22Rv1 (cell line): ENCODE data around the gene SPIC.

Source experiments
- H3K27ac ChIP-seq: fragments of 450-650 bp; 2 replicates; pipeline ENCODE4 v1.5.1; 2017
- CTCF ChIP-seq: fragments of 450-650 bp; IDR thresholded peaks from 2 replicates; pipeline ENCODE4 v1.5.1; 2017; ENCODE audit warnings: mild to moderate bottlenecking
- ZFX ChIP-seq: fragments of 450-650 bp; IDR thresholded peaks from 2 replicates; pipeline ENCODE4 v1.6.1; 2017; ENCODE audit warnings: antibody characterized with exemption, borderline replicate concordance

Gene SPIC

GRCh38 chr12:101485021-101485420 is 9.9 kb downstream of the SPIC start:
- TF ChIP-seq ZFX: no peak
- no peak for TF ChIP-seq CTCF
- no peak overlapping the region for H3K27ac ChIP-seq

- TF ChIP-seq ZFX (no peak), CTCF (no peak)
- H3K27ac ChIP-seq: no peak overlapping the region
Measured at GRCh38 chr12:101488469-101488868, 13.3 kb downstream of the SPIC start.

- no peak overlapping the region for H3K27ac ChIP-seq
- TF ChIP-seq ZFX (no peak), CTCF (peak; percentile 97)
Measured at GRCh38 chr12:101490286-101490920, 15.3 kb downstream of the SPIC start.

- no peak overlapping the region for H3K27ac ChIP-seq
- TF ChIP-seq CTCF: no peak
- no peak for TF ChIP-seq ZFX
Measured at GRCh38 chr12:101491329-101491728, 16.2 kb downstream of the SPIC start.

GRCh38 chr12:101493556-101493955 is 18.4 kb downstream of the SPIC start:
- H3K27ac ChIP-seq: peak overlapping the region; percentile 22; the same call in 1 of the 2 replicates
- TF ChIP-seq CTCF (no peak), ZFX (no peak)

GRCh38 chr12:101498252-101498651 is 23.1 kb downstream of the SPIC start:
- TF ChIP-seq ZFX (no peak), CTCF (no peak)
- peak overlapping the region; percentile 10; the same call in 1 of the 2 replicates for H3K27ac ChIP-seq

- no peak for TF ChIP-seq CTCF
- no peak for TF ChIP-seq ZFX
- H3K27ac ChIP-seq: peak overlapping the region; percentile 85
Measured at GRCh38 chr12:101501410-101501995, 26.4 kb downstream of the SPIC start.
